Measurements from ENCODE around the gene LRRC63.
"Not testable (repeated sequence)": the region's sequence is repeated elsewhere in the genome, so short reads cannot be mapped to it uniquely, and the experiment has no call there.

The LRRC63 gene

DNA sequence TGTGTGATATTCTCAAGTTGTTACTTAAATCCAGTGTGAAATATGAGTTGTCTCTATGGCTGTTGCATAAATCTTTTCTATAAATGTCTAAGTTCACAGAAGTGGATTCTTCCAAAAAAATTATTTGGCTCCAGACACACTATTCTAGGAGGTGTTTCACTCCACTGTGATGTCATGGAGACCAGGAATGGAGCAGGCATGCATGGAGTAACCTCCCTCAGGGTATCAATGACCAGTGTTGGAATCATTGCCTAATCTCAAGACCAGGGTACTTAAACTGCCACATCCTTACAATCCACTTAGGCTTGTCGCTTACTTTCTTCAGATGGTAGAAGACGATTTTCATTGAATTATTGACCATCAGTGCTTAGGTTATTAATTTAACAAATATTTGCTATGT is 55.4 kb downstream of the LRRC63 start:
- DNase-seq: no peak

DNA sequence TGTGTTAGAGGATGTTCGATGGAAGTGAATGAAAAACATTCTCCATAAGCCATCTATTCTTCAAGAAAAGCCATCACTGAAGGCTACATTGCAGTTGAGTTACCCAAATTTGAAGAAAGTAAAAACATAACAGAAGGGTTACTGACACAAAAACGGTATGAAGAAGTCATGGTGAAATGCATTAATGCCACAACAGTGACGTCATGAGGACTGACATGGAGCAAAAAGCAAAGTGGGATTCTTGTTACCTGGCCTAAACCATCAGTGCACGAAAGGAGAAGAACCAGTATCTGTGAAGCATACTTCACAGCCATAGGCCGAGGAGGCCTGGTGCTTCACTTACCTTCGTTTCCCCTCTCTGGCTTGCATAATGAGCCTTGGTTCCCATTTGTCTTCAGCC is 58.7 kb downstream of the LRRC63 start:
- DNase-seq: no peak

DNA sequence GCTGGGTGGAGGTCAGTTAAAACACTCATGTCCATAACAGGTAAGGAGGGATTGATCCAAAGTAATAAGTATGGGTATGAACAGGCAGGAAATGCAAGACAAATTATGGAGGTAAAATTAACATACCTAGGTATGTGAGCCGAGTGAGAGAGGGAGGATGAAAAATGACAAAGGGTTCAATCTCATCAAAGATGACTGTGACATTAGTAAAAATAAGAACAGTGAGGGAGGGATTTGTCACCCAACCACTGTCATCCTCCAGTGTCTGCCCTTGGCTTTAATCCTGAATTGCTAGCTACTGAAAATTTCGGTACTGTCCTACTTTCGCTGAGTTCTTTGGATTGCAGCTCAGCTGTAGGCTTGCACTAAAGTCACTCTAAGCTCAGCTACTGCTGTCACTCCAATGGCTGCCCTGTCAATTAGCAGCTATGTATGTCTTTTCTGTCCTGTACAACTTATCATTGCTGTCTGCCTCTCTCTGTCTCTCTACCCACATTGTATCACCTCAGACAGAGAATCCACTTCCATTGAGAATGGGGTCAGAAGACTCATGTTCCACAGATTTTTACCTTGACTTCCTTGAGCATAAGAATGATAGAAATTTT is 62.5 kb downstream of the LRRC63 start:
- DNase-seq: no peak

DNA sequence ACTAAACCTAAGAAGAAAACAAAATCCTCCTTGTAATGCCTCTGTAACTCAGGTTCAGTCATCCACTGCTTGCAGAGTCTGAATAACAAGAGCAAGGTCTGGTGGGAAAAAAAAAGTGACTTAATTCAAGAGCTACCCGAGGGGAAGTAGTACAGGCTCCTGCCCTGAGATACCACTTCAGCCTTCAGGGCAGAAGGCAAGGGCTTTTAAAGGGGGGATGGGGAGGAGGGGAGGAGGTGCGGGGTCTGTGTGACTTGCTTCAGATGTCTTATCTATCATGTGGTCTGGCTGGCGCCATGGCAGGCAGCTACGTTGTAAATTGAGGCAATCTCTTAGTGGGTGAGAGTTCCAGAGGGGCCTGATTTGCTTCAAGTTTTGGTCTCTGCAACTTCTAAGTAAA is 66.7 kb downstream of the LRRC63 start:
- DNase-seq: no peak

DNA sequence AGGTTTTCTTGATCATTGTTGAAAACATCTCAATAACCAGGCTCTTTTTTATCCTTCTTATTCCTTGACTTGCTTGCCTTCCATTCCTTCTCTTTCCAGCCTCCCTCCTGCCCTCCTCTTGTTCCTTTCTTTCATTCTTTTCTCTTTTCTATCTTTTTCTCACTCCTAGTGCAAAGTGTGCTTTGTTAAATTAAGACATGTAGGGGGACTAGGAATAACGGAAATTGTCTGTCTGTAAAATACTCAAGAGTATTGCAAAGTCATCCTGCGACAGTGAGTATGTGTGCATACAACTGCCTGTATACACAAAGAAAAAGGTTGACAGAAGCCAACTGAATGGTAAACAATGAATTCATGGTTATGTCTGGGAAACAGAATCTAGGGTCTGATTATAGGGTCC is 70.1 kb downstream of the LRRC63 start:
- DNase-seq: no peak

DNA sequence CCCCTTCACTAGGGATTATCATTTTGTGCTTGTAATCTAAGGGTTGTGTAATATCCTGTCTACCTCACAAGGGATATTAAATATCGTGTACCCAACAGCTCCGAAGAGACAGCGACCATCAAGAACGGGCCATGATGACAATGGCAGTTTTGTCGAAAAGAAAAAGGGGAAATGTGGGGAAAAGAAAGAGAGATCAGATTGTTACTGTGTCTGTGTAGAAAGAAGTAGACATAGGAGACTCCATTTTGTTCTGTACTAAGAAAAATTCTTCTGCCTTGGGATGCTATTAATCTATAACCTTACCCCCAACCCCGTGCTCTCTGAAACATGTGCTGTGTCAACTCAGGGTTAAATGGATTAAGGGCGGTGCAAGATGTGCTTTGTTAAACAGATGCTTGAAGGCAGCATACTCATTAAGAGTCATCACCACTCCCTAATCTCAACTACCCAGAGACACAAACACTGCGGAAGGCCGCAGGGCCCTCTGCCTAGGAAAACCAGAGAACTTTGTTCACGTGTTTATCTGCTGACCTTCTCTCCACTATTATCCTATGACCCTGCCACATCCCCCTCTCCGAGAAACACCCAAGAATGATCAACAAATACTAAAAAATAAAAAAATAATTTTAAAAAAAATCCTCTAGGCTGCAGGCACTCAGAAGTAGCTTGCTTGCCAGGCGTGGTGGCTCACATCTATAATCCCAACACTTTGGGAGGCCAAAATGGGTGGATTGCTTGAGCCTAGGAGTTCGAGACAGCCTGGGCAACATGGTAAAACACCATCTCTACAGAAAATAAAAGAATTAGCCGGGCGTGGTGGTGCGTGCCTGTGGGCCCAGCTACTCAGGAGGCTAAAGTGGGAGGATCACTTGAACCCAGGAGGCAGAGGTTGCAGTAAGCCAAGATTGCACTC is 72.4 kb downstream of the LRRC63 start:
- not testable (repeated sequence) for DNase-seq

DNA sequence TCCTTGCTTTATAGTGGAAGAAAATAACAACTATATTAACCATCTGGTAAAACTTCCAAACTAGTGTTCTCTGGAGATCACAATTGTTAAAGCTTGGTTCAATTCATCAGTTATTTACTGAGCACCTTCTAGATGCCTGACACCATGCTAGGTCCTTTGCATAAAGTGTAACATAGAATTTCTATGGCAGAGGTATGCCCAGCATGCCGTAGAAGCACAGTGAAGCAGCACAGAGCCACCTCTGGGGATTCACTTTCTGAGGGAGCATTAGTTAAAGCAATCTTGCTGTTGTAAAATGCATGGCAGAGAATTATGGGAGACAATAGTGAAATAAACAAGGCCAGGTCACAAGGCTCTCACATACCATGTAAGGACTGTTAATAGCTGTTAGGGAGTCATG is 75.2 kb downstream of the LRRC63 start:
- no peak for DNase-seq

DNA sequence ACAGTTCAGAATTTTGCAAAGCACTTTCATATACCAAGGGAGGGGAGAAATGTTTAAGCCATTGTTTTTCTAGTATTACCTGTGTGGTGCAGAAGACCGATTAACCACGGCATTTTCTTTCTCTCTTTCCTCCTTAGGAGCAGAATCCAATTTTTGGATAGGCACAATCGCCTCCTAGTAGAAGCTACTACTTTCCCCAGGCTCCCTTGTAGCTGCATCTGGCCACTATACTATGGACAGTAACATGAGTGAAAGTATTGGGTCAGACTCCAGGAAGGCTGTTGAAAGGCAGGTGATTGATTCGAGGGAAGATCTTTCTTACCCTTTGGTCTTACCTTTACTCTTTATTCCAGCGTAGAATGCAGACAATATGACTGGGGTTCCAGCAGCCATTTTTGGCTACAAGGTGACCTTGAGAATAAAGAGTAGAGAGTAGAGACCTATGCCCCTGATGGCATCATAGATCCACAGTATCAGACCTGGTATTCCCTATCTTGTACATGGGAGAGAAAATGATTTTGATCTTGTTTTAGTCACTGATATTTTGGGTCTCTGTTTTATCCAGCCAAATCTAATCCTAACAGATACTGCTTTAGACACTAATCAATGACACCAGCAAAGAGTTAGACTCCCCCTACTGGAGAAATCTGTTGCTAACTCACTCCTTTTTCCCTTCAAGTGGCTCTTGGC is 77.0 kb downstream of the LRRC63 start:
- DNase-seq: no peak

DNA sequence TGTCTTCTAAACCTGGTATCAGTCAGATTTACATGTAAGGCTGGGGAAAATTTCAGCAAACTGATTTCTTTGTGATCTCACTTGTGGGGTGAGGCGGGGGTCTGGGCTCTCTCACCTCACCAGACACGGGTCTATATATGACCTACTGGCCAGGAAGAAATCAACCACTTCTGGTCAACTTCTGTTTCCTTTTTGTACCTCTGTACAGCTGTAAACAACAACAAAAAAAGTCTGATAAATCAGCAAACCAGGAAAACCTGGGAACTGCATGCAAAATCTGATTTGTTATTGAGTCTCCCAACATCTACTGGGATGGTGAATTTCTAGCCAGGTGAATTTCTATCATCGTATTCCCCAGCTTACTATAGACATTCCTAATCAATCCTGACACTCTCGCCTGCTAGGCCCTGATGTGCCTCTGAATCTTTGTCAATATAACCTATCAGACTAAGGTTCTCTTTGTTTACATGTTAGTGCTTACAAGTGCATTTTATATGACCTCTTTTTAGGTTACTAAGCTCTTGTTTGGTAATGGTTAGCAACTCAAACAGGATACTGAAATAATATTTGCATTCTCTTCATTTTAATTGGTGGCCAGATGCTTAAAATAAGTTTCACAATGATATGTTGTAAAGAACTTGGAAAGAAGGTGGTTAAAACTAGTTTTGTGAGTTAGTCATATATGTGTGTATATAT is 77.7 kb downstream of the LRRC63 start:
- DNase-seq: no peak

DNA sequence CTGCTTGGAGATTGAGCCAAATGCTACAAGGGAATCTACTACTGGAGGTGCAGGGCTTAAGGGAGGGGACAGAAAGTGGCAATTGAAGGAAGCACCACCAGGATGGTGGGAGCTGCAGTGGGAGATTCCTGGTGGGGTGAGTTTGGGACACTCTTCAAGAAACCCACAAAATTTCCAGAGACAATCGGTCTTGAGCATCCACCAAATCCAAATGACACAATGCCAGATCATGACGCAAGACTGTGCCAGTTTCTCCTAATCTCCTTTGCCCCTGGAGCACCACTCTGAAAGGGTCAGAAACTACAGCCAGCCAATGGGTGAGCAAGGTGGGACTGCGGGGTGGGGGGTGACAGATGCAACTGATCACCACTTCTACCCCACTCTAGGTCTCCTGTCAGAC is 78.7 kb downstream of the LRRC63 start:
- no peak for DNase-seq

DNA sequence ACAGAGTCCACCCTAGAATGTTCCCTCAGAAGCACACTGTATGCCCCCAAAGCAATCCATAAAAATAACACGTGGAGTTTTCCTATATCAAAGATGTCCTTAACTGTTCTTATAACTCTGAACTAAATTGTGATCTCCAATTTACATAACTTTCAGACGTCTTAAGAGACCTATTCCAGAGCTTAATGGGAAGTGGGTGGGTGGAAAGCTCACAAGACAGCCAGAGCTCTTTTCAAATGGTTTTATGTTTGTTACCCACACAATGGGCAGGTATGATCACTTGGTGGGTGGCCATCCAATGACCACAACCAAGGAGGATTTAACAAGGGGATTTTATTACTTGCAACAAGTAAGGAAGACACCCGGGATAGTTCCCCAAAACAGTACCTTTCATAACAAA is 81.7 kb downstream of the LRRC63 start:
- no peak for DNase-seq

DNA sequence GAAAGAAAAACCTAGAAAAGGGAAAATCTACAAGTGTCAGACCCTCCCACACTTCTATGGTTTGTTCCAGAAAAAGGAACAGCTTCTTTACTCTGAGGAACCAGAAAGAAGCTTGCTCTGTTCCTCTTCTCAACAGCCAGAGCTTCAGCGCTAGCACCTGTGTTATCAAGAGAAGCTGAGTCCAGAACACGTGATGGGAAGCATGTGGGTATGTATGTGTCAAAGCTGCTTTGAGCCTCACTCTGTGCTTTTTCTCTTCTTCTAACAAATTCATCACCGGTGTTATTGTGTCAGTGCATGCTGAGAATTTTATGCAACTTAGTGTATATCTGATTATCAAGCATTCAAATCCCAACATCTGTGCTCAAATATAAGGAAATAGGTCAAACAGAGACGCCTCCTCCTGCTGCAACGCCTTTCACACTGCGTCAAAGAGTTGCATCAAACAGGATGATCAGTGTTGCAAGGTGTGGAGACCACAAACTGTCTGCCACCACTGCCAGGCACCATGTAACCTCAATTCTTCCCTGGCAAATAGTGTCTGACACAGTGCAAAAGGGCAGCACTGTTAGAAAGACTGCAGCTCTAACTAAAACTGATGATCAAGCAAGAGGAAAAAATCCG is 83.9 kb downstream of the LRRC63 start:
- DNase-seq: peak; percentile 81

DNA sequence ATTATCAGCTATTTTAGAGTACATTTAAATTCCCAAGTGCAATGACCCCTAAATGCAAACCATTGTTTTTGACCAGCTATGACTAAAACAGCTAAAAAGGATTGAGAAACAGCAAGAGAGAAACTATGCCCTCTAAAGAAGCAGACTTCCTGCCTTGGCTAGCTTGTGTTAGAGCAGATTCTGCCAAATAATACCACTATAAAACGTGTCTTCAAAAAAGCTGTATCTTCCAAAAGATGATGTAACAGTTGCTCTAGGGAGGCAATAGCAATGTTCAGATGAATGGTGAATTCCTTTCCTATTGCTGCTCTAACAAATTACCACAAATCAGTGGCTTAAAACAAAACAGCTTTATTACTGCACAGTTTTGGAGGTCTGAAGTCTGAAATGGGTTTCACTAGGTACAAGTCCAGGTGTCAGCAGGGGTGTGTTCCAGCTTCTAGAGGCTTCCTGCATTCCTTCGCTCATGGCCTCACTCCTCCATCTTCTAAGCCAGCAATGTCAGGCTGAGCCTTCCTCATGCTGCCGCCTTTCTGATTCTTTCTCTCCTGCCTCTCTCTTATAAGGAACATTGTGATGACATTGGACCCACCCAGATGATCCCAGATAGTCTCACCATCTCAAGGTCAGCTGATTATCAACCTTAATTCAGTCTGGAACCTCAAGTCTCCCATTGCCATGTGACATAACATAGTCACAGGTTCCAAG is 84.5 kb downstream of the LRRC63 start:
- DNase-seq: no peak

DNA sequence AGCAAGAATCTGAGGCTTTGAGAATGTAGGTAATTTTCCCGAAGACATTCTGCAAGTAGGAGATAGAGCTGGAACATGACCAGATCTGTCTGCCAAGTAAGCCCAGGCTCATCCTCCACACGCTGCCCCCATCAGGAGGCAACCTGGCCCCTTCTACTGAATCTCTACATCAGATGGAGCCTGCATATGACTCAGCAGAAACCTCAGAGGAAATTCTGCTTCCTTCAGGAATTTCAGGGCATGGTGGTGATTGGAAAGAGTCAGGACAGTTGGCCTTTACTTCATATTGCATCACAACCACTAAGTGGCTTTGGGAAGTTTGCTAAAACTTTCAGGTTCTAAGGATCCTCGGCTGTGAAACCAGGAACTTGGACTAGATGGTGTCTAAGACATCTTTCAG is 85.2 kb downstream of the LRRC63 start:
- no peak for DNase-seq

DNA sequence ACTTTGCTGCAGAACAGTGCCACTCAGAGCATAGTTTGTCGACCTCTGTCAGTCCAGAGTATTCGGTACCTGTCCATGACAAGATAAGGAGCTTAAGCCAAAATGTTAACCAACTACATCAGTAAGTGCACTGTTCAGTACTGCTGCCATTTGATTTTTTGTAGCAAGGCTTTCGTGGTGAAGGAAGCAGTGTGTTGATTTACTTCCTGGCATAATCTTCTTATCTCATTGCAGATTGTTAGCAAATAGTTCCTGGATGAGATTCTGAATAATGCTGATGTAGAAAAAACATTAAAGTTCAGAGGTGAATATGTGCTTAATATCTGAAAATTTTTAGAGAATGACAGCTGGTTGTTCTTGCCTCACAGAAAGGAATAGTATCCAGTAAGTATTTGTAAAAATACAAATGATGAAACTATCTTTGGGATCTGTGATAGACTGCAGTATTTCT is 85.7 kb downstream of the LRRC63 start:
- no peak for DNase-seq

DNA sequence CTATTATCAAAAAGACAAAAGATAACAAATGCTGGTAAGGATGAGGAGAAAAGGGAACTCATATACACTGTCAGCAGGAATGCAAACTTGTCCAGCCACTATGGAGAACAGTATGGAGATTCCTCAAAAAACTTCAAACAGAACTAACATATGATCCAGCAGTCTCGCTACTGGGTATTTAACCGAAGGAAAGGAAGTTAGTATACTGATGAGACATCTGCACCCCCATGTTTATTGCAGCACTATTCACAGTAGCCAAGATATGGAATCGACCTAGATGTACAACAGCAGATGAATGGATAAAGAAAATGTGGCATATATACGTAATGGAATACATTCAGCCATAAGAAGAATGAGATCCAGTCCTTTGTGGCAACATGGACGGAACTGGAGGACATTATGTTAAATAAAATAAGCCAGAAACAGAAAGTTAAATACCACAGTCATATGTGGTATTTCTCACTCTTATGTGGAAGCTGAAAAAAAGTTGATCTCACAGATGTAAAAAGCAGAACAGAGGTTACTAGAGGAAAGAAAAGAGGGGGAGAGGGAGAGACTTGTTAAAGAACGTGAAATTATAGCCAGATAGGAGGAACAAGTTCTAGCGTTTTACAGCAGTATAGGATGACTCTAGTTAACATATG is 92.1 kb downstream of the LRRC63 start:
- DNase-seq: no peak

DNA sequence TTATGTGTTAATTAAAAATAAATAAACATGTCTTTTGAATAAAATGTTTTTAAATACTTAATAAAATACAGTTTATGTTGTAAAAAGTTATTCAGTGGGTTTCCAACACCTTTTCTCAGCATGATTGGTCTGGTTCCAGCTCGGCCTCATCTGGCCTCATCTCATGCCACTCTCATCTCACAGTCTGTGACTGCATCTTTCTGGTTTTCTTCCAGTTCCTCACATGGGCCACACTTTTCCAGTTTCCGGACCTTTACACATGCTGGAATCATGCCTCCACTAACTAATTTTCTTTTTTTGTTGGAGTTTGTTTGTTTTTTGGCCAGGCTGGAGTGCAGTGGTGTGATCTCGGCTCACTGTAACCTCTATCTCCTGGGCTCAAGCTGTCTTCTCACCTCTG is 92.8 kb downstream of the LRRC63 start:
- no peak for DNase-seq

DNA sequence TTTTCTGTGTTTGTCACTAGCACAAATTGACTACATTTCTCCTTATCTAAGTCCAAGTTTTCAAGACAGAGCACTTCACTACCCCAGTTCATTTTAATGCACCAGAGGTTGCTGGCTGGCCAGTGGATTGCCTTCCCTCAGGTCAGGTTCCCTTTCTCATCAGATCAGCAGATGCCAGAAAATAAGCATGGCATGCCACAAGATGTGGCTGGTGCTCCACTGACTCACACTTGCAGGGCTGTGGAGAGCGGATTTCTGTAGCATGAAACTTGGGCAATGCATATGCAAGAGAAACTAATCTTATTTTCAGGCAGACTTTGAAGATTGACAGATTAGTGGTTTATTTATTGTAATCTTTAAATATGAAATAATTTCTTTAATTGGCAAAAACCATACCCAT is 95.8 kb downstream of the LRRC63 start:
- DNase-seq: no peak

DNA sequence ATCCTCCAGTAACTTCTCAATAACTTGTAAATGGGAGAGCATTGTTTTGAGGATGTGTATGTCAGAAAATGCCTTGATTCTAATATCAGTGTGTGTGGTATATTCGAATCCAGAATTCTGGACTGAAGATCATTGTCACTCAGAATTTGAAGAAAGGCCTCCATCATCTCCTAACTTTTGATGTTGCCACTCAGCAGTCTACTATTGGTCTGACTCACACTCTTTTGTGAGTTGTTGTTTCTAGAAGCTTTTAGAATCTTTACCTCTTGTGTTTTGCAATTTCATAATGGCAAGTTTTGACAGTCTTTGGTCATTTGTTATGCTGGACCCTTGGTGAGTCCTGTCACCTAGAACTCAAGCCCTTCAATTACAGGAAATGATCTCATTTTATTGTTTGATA is 98.3 kb downstream of the LRRC63 start:
- DNase-seq: no peak

DNA sequence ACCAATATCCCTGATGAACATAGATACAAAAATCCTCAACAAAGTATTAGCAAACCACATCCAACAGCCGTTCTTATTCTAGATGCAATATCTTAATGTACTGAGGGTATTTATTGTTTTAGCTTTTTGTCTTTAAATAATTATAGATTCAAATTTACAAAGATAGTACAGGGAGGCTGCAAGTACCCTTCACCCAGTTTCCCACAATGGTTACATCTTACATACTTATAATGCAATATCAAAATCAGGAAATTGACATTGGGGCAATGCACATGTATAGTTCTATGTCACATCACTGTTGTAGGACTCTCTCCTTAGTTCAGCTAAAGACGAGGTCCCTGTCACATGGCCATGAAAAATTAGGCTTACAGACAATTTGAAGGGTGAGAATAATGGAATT is 99.5 kb downstream of the LRRC63 start:
- DNase-seq: no peak

DNA sequence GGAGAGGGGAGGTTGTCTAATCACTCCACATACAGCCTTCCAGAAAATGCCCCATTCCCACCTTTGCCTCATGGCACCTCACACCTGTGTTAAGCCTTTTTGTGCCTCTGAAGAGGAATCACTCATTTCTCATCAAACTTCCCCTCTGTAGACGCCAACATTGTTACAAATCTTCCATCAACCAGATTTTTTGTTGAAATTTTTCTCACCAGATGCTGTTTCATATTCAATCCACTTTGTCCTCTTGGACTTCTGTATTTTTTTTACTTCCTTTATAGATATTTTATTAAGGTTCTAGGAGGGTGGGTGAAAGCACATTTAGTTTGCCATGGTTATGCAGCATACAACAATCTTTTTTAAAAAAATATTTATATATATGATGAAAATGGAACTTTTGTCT is 101.3 kb downstream of the LRRC63 start:
- no peak for DNase-seq
